Measurements from ENCODE around the gene TOM1L2. TPM values are rescaled to one million over a fixed set of nuclear protein-coding genes. Genes with fewer than 3 reads are reported as not detected.

Gene TOM1L2
- total and polyA plus RNA-seq, 8 donors: 20.3 to 28.2 (median 22.2) TPM

GRCh38 chr17:17993366-17993765 lies 21.2 kb upstream of the TOM1L2 start:
- Histone ChIP-seq H3K4me3 (no peak overlapping the region), H3K27me3 (no peaks in the 10 kb centered on the region), H3K27ac (no peak overlapping the region), H3K9me3 (no peaks in the 10 kb centered on the region), H3K36me3 (no peaks in the 10 kb centered on the region), H3K4me1 (no peaks in the 10 kb centered on the region)
- DNase-seq (no peak), FAIRE-seq (no peak), ATAC-seq (no peak)
- intact Hi-C loops (cut with DNase I): no loop called here
- no peak for TF ChIP-seq CTCF (IDR thresholded peaks at IDR 0.05)
- 65 to 89% methylated on average over 2 of the region's 2 CpGs for WGBS, 2 donors

- H3K9me3 ChIP-seq: no peaks in the 10 kb centered on the region
- 83 to 90% methylated on average over 2 of the region's 2 CpGs for WGBS, 2 donors
- no peak overlapping the region for H3K27ac ChIP-seq
- no peak for FAIRE-seq
- no peaks in the 10 kb centered on the region for H3K27me3 ChIP-seq
- H3K4me1 ChIP-seq: no peaks in the 10 kb centered on the region
- DNase-seq: no peak
- no peaks in the 10 kb centered on the region for H3K36me3 ChIP-seq
- intact Hi-C loops (cut with DNase I): no loop called here
- no peak for TF ChIP-seq CTCF (IDR thresholded peaks at IDR 0.05)
- no peak overlapping the region for H3K4me3 ChIP-seq
- no peak for ATAC-seq
Observed at GRCh38 chr17:17990282-17990681, 18.1 kb upstream of the TOM1L2 start.

DNA sequence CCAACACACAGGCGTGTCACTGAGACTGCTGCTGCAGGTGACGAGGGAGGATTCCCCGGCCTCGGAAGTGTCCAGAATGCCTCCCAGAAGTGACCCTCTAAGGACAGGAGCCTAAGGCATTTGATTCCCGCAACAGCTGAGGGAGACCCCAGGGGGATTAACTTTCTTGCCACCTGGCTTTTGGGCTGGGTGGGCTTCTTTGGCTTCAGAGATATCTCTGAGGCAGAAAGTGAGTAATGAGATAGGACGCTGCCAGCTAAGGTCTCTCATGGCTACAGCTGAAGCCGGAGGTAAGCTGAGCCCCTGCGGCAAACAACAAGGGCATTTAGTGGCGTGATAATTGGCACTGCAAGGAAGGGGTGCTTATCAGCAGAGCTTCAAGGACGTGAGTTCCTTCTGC lies 17.4 kb upstream of the TOM1L2 start:
- intact Hi-C loops (cut with DNase I): no loop called here
- DNase-seq (no peak), FAIRE-seq (no peak), ATAC-seq (no peak)
- Histone ChIP-seq H3K27me3 (no peaks in the 10 kb centered on the region), H3K36me3 (no peaks in the 10 kb centered on the region), H3K9me3 (no peaks in the 10 kb centered on the region), H3K27ac (no peak overlapping the region), H3K4me1 (no peaks in the 10 kb centered on the region), H3K4me3 (no peak overlapping the region)
- no peak for TF ChIP-seq CTCF (IDR thresholded peaks at IDR 0.05)
- WGBS, 2 donors: 79 to 85% methylated on average over 10 of the region's 10 CpGs

- WGBS, 2 donors: 88 to 89% methylated on average over 9 of the region's 9 CpGs
- FAIRE-seq: no peak
- intact Hi-C loops (cut with DNase I): no loop called here
Observed at GRCh38 chr17:17989081-17989480, 16.9 kb upstream of the TOM1L2 start.

More at GRCh38 chr17:17989081-17989480, 16.9 kb upstream of the TOM1L2 start:
- Histone ChIP-seq H3K4me3 (no peak overlapping the region), H3K4me1 (no peaks in the 10 kb centered on the region), H3K27ac (no peak overlapping the region), H3K36me3 (no peaks in the 10 kb centered on the region), H3K27me3 (no peaks in the 10 kb centered on the region), H3K9me3 (no peaks in the 10 kb centered on the region)
- no peak for TF ChIP-seq CTCF (IDR thresholded peaks at IDR 0.05)
- ATAC-seq (no peak), DNase-seq (no peak)
